IMR-90 (cell line): Measurements from ENCODE around the gene SVIL. TPM values are rescaled to one million over a fixed set of nuclear protein-coding genes. Genes with fewer than 3 reads are reported as not detected.

ENCODE experiments used
- ATAC-seq: fragments of 200-7000 bp; cut with Tn5 transposase; 2 replicates; pipeline ENCODE4 v1.9.1; 2020; ENCODE audit warnings: low read depth, mild to moderate bottlenecking, moderate library complexity
- BruUV-seq: library from RNA; stranded (reverse); fragments of 400-500 nt; replicated peaks from 2 replicates; lab custom pipeline; 2021; lab: Mats Ljungman, UMichigan
- CTCF ChIA-PET: fragments of 300-600 bp; formaldehyde crosslinking; extraction: SDS; loops from one replicate; lab custom pipeline; 2021; ENCODE audit warnings: antibody characterized with exemption; lab: Yijun Ruan, JAX
- POLR2A ChIA-PET: fragments of 300-600 bp; sonication (Branson Sonifier 250); formaldehyde crosslinking; loops from one replicate; lab custom pipeline; 2022; ENCODE audit warnings: antibody characterized with exemption; ENCODE audit not compliant: unreplicated experiment; lab: Charles Lee
- DNase-seq: peaks from one replicate; pipeline ENCODE4 v3.0.0; 2013
- H2AFZ ChIP-seq: replicated peaks from 2 replicates; pipeline ENCODE3; 2013; ENCODE audit warnings: low read length, mild to moderate bottlenecking; ENCODE audit not compliant: poor library complexity
- H2AK5ac ChIP-seq: 2 replicates; pipeline ENCODE4 v1.6.1; 2013; ENCODE audit warnings: low read depth, low read length, inconsistent platforms
- H2AK9ac ChIP-seq: replicated peaks from 2 replicates; pipeline ENCODE3; 2013; ENCODE audit warnings: mild to moderate bottlenecking, low read depth, low read length, moderate library complexity; ENCODE audit not compliant: poor library complexity
- H2BK120ac ChIP-seq: 2 replicates; pipeline ENCODE4 v1.6.1; 2013; ENCODE audit warnings: low read depth, low read length, inconsistent platforms
- H2BK15ac ChIP-seq: 3 replicates; pipeline ENCODE4 v1.6.1; 2013; ENCODE audit warnings: low read depth, low read length, inconsistent platforms
- H2BK20ac ChIP-seq: 2 replicates; pipeline ENCODE4 v1.6.1; 2013; ENCODE audit warnings: low read depth, mild to moderate bottlenecking, inconsistent platforms, low read length, moderate library complexity
- H2BK5ac ChIP-seq: 2 replicates; pipeline ENCODE4 v1.6.1; 2013; ENCODE audit warnings: mild to moderate bottlenecking, low read depth, low read length, inconsistent platforms; ENCODE audit not compliant: poor library complexity, severe bottlenecking
- H3K14ac ChIP-seq: replicated peaks from 2 replicates; pipeline ENCODE4 v1.6.1; 2013; ENCODE audit warnings: low read depth, low read length, inconsistent platforms
- H3K18ac ChIP-seq: 2 replicates; pipeline ENCODE4 v1.6.1; 2013; ENCODE audit warnings: low read depth, low read length, control low read depth
- H3K23ac ChIP-seq: 2 replicates; pipeline ENCODE4 v1.6.1; 2013; ENCODE audit warnings: low read depth, low read length, inconsistent platforms
- H3K27ac ChIP-seq: 2 replicates; pipeline ENCODE4 v1.5.1; 2013; ENCODE audit warnings: mild to moderate bottlenecking, control low read depth, low read length; ENCODE audit not compliant: insufficient read depth
- H3K27me3 ChIP-seq: 2 replicates; pipeline ENCODE4 v1.6.1; 2013; ENCODE audit warnings: low read length; ENCODE audit not compliant: control insufficient read depth, insufficient read depth
- H3K36me3 ChIP-seq: 2 replicates; pipeline ENCODE4 v1.6.1; 2013; ENCODE audit warnings: low read length, mixed read lengths; ENCODE audit not compliant: control insufficient read depth, insufficient read depth
- H3K4ac ChIP-seq: 2 replicates; pipeline ENCODE4 v1.6.1; 2013; ENCODE audit warnings: low read depth, low read length, inconsistent platforms
- H3K4me1 ChIP-seq: 2 replicates; pipeline ENCODE4 v1.6.1; 2013; ENCODE audit warnings: low read length, mixed read lengths; ENCODE audit not compliant: control insufficient read depth, insufficient read depth
- H3K4me2 ChIP-seq: 2 replicates; pipeline ENCODE4 v1.6.1; 2013; ENCODE audit warnings: low read depth, mild to moderate bottlenecking, control low read depth, low read length, moderate library complexity
- H3K4me3 ChIP-seq: 2 replicates; pipeline ENCODE4 v1.5.1; 2013; ENCODE audit warnings: low read depth, mild to moderate bottlenecking, control low read depth, low read length, moderate library complexity; ENCODE audit not compliant: insufficient read depth
- H3K56ac ChIP-seq: 2 replicates; pipeline ENCODE4 v1.6.1; 2013; ENCODE audit warnings: low read length, inconsistent platforms; ENCODE audit not compliant: insufficient read depth; ENCODE audit errors: extremely low read depth
- H3K79me1 ChIP-seq, 2 experiments: 2 replicates each; pipeline ENCODE4 v1.6.1; 2013; ENCODE audit warnings: low read length in 2 of 2, inconsistent platforms in 1 of 2, low read depth in 1 of 2
- H3K9ac ChIP-seq: 2 replicates; pipeline ENCODE4 v1.6.1; 2013; ENCODE audit warnings: low read depth, low read length, control low read depth
- H3K9me1 ChIP-seq: 2 replicates; pipeline ENCODE4 v1.6.1; 2013; ENCODE audit warnings: low read length, inconsistent platforms; ENCODE audit not compliant: insufficient read depth
- H3K9me3 ChIP-seq: 2 replicates; pipeline ENCODE4 v1.6.1; 2013; ENCODE audit warnings: low read length; ENCODE audit not compliant: control insufficient read depth, insufficient read depth
- H4K20me1 ChIP-seq: 2 replicates; pipeline ENCODE4 v1.6.1; 2013; ENCODE audit warnings: low read length, inconsistent platforms; ENCODE audit not compliant: insufficient read depth
- H4K5ac ChIP-seq: 2 replicates; pipeline ENCODE4 v1.6.1; 2013; ENCODE audit warnings: mild to moderate bottlenecking, low read depth, low read length, control low read depth
- H4K8ac ChIP-seq, 2 experiments: 2 replicates each; pipeline ENCODE4 v1.6.1; 2013; ENCODE audit warnings: low read depth in 2 of 2, low read length in 2 of 2, control low read depth in 1 of 2, inconsistent platforms in 1 of 2
- H4K91ac ChIP-seq: 2 replicates; pipeline ENCODE4 v1.6.1; 2013; ENCODE audit warnings: low read depth, low read length, inconsistent platforms; ENCODE audit not compliant: insufficient read depth
- CEBPB ChIP-seq: IDR thresholded peaks from 2 replicates; pipeline ENCODE4 v1.6.1; 2012; ENCODE audit warnings: low read depth, low read length, improper control_type of control experiment
- CHD1 ChIP-seq: IDR thresholded peaks from 2 replicates; pipeline ENCODE4 v1.6.1; 2012; ENCODE audit warnings: low read depth, low read length, improper control_type of control experiment
- FOS ChIP-seq: fragments of 150-350 bp; IDR thresholded peaks from 2 replicates; pipeline ENCODE4 v1.6.1; 2016; ENCODE audit warnings: low read depth, low read length
- MAFK ChIP-seq: IDR thresholded peaks from 2 replicates; pipeline ENCODE4 v1.6.1; 2012; ENCODE audit warnings: low read depth, low read length, improper control_type of control experiment
- MXI1 ChIP-seq: IDR thresholded peaks from 2 replicates; pipeline ENCODE4 v1.6.1; 2012; ENCODE audit warnings: low read depth, mild to moderate bottlenecking, low read length, moderate library complexity, borderline replicate concordance
- NFE2L2 ChIP-seq: fragments of 150-350 bp; IDR thresholded peaks from 2 replicates; pipeline ENCODE4 v1.6.1; 2016; ENCODE audit warnings: low read depth, mild to moderate bottlenecking, low read length
- RAD21 ChIP-seq: IDR thresholded peaks from 2 replicates; pipeline ENCODE4 v1.6.1; 2012; ENCODE audit warnings: low read length, improper control_type of control experiment
- SMC3 ChIP-seq: fragments of 150-350 bp; IDR thresholded peaks from 2 replicates; pipeline ENCODE4 v1.6.1; 2016; ENCODE audit warnings: low read depth, mild to moderate bottlenecking, antibody characterized with exemption, low read length, moderate library complexity
- WGBS, 2 experiments: methylation state at CpG; one replicate each; pipeline versions ENCODE4 v1.1.5 to v1.1.7; 2013; ENCODE audit warnings: missing lambda C conversion rate in 2 of 2; ENCODE audit not compliant: insufficient read length in 1 of 2; ENCODE audit errors: extremely low coverage in 2 of 2; 5-methylcytosine and 5-hydroxymethylcytosine counted together
- dilution Hi-C: fragments of 300-500 bp; cut with HindIII; formaldehyde crosslinking; loops from one replicate; pipeline ENCODE4 v1.14.3; 2018; ENCODE audit warnings: low sequenced_read_pairs; ENCODE audit not compliant: unreplicated experiment
- in situ Hi-C: fragments of 300-500 bp; cut with MboI; formaldehyde crosslinking; loops from 3 replicates; pipeline ENCODE4 v1.14.3; 2019; ENCODE audit warnings: low sequenced_read_pairs, inconsistent platforms, mixed read lengths
- intact Hi-C: fragments of 100-400 bp; cut with micrococcal nuclease; formaldehyde crosslinking; loops from 2 replicates; pipeline ENCODE4 v1.10.0; 2022
- polyA plus RNA-seq, 3 experiments: library from polyadenylated mRNA; depleted of rRNA; stranded (reverse); fragments of >200 nt; gene quantifications; 2 replicates each; pipeline ENCODE4 v1.2.3, GENCODE V29; 2012; ENCODE audit warnings: low replicate concordance in 1 of 3
- total RNA-seq: library from RNA; depleted of rRNA; stranded (reverse); fragments of >200 nt; gene quantifications from 2 replicates; pipeline ENCODE4 v1.2.3, GENCODE V29; 2012
- TF ChIP-seq, protein P1 (sequence below): fragments of 150-350 bp; IDR thresholded peaks from 2 replicates; pipeline ENCODE4 v1.6.1; 2016; ENCODE audit warnings: low read depth, mild to moderate bottlenecking, low read length, moderate library complexity, borderline replicate concordance

Gene SVIL
- total and polyA plus RNA-seq, 2 of the 4 experiments (the other 2 are of a cell fraction) = 11.5 to 11.6 TPM

DNA sequence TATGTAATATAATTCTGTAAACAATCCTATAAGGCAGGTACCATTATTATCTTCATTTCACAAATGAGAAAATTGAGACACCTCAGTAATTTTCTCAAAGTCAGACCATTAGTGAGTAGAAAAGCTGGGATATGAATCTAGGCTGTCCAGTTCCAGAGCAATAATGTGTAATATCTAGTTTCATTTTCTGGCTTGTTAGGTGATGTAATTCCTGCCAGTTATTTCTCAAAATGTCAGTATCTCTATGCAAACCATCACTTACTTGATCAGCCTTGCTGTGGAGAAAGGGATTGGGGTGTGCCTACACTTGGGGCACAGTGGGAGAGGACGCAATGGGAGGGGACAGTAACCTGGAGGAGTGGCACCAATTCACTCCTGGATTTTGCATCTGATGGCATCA, 188.4 kb downstream of the SVIL start:
- Histone ChIP-seq H3K23ac (no peak overlapping the region), H2BK15ac (no peak overlapping the region), H2BK5ac (no peak overlapping the region), H3K18ac (no peak overlapping the region), H3K27me3 (no peaks in the 10 kb centered on the region), H3K79me1 (peaks cover 14 to 57% of the 10 kb centered on the region in 2 experiments), H3K4me3 (no peak overlapping the region), H3K56ac (no peak overlapping the region), H2AK5ac (peak overlapping the region; percentile 59; the same call in 1 of the 2 replicates), H3K14ac (peak overlapping the region; percentile 78), H4K20me1 (peaks cover 17% of the 10 kb centered on the region; the same call in 1 of the 2 replicates), H3K27ac (no peak overlapping the region), H2BK20ac (peak overlapping the region; percentile 45; the same call in 1 of the 2 replicates), H2AFZ (no peak overlapping the region), H4K91ac (peak overlapping the region; percentile 70), H2AK9ac (no peak overlapping the region), H3K9me1 (0 out of 2 replicates have a peak, but pooled peaks cover 2% of the 10 kb centered on the region), H3K4me2 (no peak overlapping the region; the same call in 1 of the 2 replicates), H3K4ac (peak overlapping the region; percentile 80), H3K4me1 (peaks cover 4% of the 10 kb centered on the region), H2BK120ac (peak overlapping the region; percentile 74), H3K36me3 (peaks cover 2% of the 10 kb centered on the region), H3K9ac (no peak overlapping the region), H3K9me3 (no peaks in the 10 kb centered on the region), H4K5ac (no peak overlapping the region; the same call in 1 of the 2 replicates), H4K8ac (peak overlapping the region in 1 of 2 experiments; percentile 87; a peak in 1 of 4 replicates)
- intact Hi-C loops (no loop called here), in situ Hi-C loops (no loop called here), dilution Hi-C loops (no loop called here)
- DNase-seq (peak; percentile 21), ATAC-seq (no peak)
- no CpG with 5 or more reads among the region's 1 CpG for WGBS, 2 experiments
- TF ChIP-seq MXI1 = no peak
- no peak for TF ChIP-seq FOS
- TF ChIP-seq NFE2L2 = no peak
- TF ChIP-seq, protein P1, sequence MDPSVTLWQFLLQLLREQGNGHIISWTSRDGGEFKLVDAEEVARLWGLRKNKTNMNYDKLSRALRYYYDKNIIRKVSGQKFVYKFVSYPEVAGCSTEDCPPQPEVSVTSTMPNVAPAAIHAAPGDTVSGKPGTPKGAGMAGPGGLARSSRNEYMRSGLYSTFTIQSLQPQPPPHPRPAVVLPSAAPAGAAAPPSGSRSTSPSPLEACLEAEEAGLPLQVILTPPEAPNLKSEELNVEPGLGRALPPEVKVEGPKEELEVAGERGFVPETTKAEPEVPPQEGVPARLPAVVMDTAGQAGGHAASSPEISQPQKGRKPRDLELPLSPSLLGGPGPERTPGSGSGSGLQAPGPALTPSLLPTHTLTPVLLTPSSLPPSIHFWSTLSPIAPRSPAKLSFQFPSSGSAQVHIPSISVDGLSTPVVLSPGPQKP = no peak
- no peak for TF ChIP-seq SMC3
- no peak for TF ChIP-seq RAD21
- TF ChIP-seq MAFK = no peak
- TF ChIP-seq CEBPB = peak; percentile 40; the same call in 1 of the 2 replicates
- no peak for TF ChIP-seq CHD1
- ChIA-PET POLR2A (no interaction called here), CTCF (no interaction called here)
- no TSS peak for BruUV-seq
